ENCODE data around the gene SLCO1A2. TPM values are rescaled to one million over a fixed set of nuclear protein-coding genes. Genes with fewer than 3 reads are reported as not detected.

The SLCO1A2 gene
- total and polyA plus RNA-seq, 2 of the 4 experiments (the other 2 are of a cell fraction): not detected

DNA sequence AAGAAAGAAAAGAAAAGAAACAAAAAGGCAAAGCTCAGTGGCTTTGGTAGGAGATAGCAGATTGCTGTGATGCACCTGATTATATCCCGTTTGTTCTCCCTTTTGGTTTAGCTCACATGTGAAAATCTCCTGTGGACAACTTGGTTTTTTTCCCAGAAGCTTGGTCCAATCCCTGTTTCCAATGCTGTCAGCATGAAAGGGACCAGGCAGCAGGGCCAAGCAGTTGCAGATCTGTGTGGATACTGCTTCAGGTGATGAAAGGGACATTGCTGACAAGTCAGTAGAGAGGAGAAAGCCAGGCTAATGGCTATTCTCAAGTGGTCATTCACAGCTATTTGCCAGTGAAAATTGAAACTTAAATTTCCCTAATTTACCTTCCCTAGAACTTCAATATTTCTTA, 18.8 kb upstream of the SLCO1A2 start:
- no peak overlapping the region for H2BK5ac ChIP-seq (ENCODE audit: low read depth, low read length, poor library complexity, severe bottlenecking)
- no peak overlapping the region for H3K23ac ChIP-seq (ENCODE audit: low read depth, low read length)
- POLR2A ChIA-PET (ENCODE audit: unreplicated experiment): no interaction called here
- H3K4me2 ChIP-seq (ENCODE audit: low read depth, low read length): no peak overlapping the region
- no peak overlapping the region for H3K18ac ChIP-seq (ENCODE audit: low read depth, low read length)
- H3K14ac ChIP-seq (replicated peaks; ENCODE audit: low read depth, low read length): no peak overlapping the region
- dilution Hi-C loops (cut with HindIII; ENCODE audit: low sequenced_read_pairs, unreplicated experiment): no loop called here
- H2AFZ ChIP-seq (replicated peaks; ENCODE audit: low read length, poor library complexity): no peak overlapping the region
- no peak overlapping the region for H3K27ac ChIP-seq (ENCODE audit: insufficient read depth, low read length)
- no peaks in the 10 kb centered on the region for H4K20me1 ChIP-seq (ENCODE audit: insufficient read depth, low read length)
- H4K8ac ChIP-seq (ENCODE audit: low read depth in 2 of 2, low read length in 2 of 2): no peak overlapping the region
- no peak overlapping the region for H3K9ac ChIP-seq (ENCODE audit: low read depth, low read length)
- no peak overlapping the region for H2BK20ac ChIP-seq (ENCODE audit: low read depth, low read length)
- TF ChIP-seq MAFK (IDR thresholded peaks at IDR 0.05; ENCODE audit: low read depth, low read length): no peak
- TF ChIP-seq BHLHE40 (IDR thresholded peaks at IDR 0.05; ENCODE audit: low read depth, low read length): no peak
- TF ChIP-seq CEBPB (IDR thresholded peaks at IDR 0.05; ENCODE audit: low read depth, low read length): no peak
- TF ChIP-seq MAZ (IDR thresholded peaks at IDR 0.05; ENCODE audit: borderline replicate concordance, low read depth, low read length): no peak
- H4K91ac ChIP-seq (ENCODE audit: insufficient read depth, low read depth, low read length): no peak overlapping the region
- no peak overlapping the region for H2AK5ac ChIP-seq (ENCODE audit: low read depth, low read length)
- no peaks in the 10 kb centered on the region for H3K36me3 ChIP-seq (ENCODE audit: control insufficient read depth, insufficient read depth, low read length)
- peaks cover 1% of the 10 kb centered on the region; the same call in 1 of the 2 replicates for H3K9me3 ChIP-seq (ENCODE audit: control insufficient read depth, insufficient read depth, low read length)
- no peaks in the 10 kb centered on the region for H3K4me1 ChIP-seq (ENCODE audit: control insufficient read depth, insufficient read depth, low read length)
- no peak overlapping the region for H3K4me3 ChIP-seq (ENCODE audit: insufficient read depth, low read depth, low read length)
- no peak overlapping the region for H2BK15ac ChIP-seq (ENCODE audit: low read depth, low read length)
- CTCF ChIA-PET: no interaction called here
- BruUV-seq (replicated peaks): no TSS peak
- intact Hi-C loops (cut with micrococcal nuclease): no loop called here
- H3K27me3 ChIP-seq (ENCODE audit: control insufficient read depth, insufficient read depth, low read length): no peaks in the 10 kb centered on the region
- H3K9me1 ChIP-seq (ENCODE audit: insufficient read depth, low read length): no peaks in the 10 kb centered on the region
- H4K5ac ChIP-seq (ENCODE audit: low read depth, low read length): no peak overlapping the region
- H2BK120ac ChIP-seq (ENCODE audit: low read depth, low read length): no peak overlapping the region
- H3K56ac ChIP-seq (ENCODE audit: extremely low read depth, insufficient read depth, low read length): no peak overlapping the region
- no peak overlapping the region for H3K4ac ChIP-seq (ENCODE audit: low read depth, low read length)
- no peak for ATAC-seq (ENCODE audit: low read depth)
- H3K79me1 ChIP-seq (ENCODE audit: low read depth in 1 of 2, low read length in 2 of 2): no peaks in the 10 kb centered on the region
- no peak overlapping the region for H2AK9ac ChIP-seq (replicated peaks; ENCODE audit: low read depth, low read length, poor library complexity)
- no peak for DNase-seq
- WGBS, 2 experiments (ENCODE audit: extremely low coverage in 2 of 2, insufficient read length in 1 of 2): 25% methylated on average over 1 of the region's 1 CpG; no CpG with 5 or more reads in 1 of the 2 experiments
- in situ Hi-C loops (cut with MboI; ENCODE audit: low sequenced_read_pairs): no loop called here
